Endodermal cell (in vitro differentiated cells): Measurements from ENCODE around the gene SCARF2. TPM values are rescaled to one million over a fixed set of nuclear protein-coding genes. Genes with fewer than 3 reads are reported as not detected.

Experiments
- DNase-seq: peaks from one replicate; pipeline ENCODE4 v3.0.0-alpha.2; 2017
- H3K27ac ChIP-seq: 2 replicates; pipeline ENCODE4 v1.5.1; 2013; ENCODE audit warnings: mild to moderate bottlenecking, low read depth, low read length, moderate library complexity
- H3K27me3 ChIP-seq: 2 replicates; pipeline ENCODE4 v1.6.1; 2013; ENCODE audit warnings: mild to moderate bottlenecking, low read length, moderate library complexity; ENCODE audit not compliant: insufficient read depth, control insufficient read depth, poor library complexity, severe bottlenecking
- H3K36me3 ChIP-seq: 2 replicates; pipeline ENCODE4 v1.7.0; 2013; ENCODE audit warnings: mild to moderate bottlenecking, low read length, moderate library complexity; ENCODE audit not compliant: control insufficient read depth, insufficient read depth
- H3K4me1 ChIP-seq: one replicate; pipeline ENCODE4 v1.7.0; 2013; ENCODE audit warnings: low read length; ENCODE audit not compliant: control insufficient read depth, insufficient read depth
- H3K4me3 ChIP-seq: 2 replicates; pipeline ENCODE4 v1.5.1; 2013; ENCODE audit warnings: mild to moderate bottlenecking, low read length, moderate library complexity
- H3K9ac ChIP-seq: 2 replicates; pipeline ENCODE4 v1.6.1; 2013; ENCODE audit warnings: mild to moderate bottlenecking, low read length, moderate library complexity; ENCODE audit not compliant: poor library complexity, severe bottlenecking; ENCODE audit errors: extremely low read depth
- H3K9me3 ChIP-seq: 2 replicates; pipeline ENCODE4 v1.6.1; 2013; ENCODE audit warnings: mild to moderate bottlenecking, low read length, moderate library complexity; ENCODE audit not compliant: control insufficient read depth
- H3K27ac Mint-ChIP-seq: 2 replicates; pipeline ENCODE4 v1.8.0; 2020; ENCODE audit warnings: mixed read lengths
- H3K27me3 Mint-ChIP-seq: 2 replicates; pipeline ENCODE4 v1.8.0; 2021; ENCODE audit warnings: mild to moderate bottlenecking, mixed read lengths; ENCODE audit not compliant: insufficient read depth
- H3K36me3 Mint-ChIP-seq: 2 replicates; pipeline ENCODE4 v1.8.0; 2020; ENCODE audit warnings: low read depth, mixed read lengths
- H3K4me1 Mint-ChIP-seq: 2 replicates; pipeline ENCODE4 v1.8.0; 2020; ENCODE audit warnings: mixed read lengths
- H3K4me3 Mint-ChIP-seq: 2 replicates; pipeline ENCODE4 v1.8.0; 2020; ENCODE audit warnings: mild to moderate bottlenecking, moderate library complexity, mixed read lengths
- H3K9me3 Mint-ChIP-seq: 2 replicates; pipeline ENCODE4 v1.8.0; 2020; ENCODE audit warnings: mild to moderate bottlenecking, mixed read lengths
- WGBS, 2 experiments: methylation state at CpG; one replicate each; pipeline versions ENCODE4 v1.1.5 to v1.1.7; 2013; ENCODE audit warnings: missing lambda C conversion rate in 2 of 2, mixed read lengths in 1 of 2; ENCODE audit not compliant: insufficient coverage in 1 of 2, insufficient read length in 1 of 2; 5-methylcytosine and 5-hydroxymethylcytosine counted together
- total RNA-seq, 2 donors: library from RNA; stranded (reverse); fragmentation: NEBNext Ultra II Directional in 1 of 2; extraction: Animal tissue kit (Norgen Biotek cat#: 25700) in 1 of 2; gene quantifications; 2 replicates in 1 of 2; 3 replicates in 1 of 2; pipeline ENCODE4 v1.2.1, GENCODE V29; 2021
- TF ChIP-seq, protein P1 (sequence below): fragments of 200-600 bp; sonication (generic); conservative IDR thresholded peaks from 2 replicates; pipeline ENCODE4 v1.5.0; 2021; ENCODE audit warnings: antibody characterized with exemption, mild to moderate bottlenecking

The SCARF2 gene
- total RNA-seq, 2 donors from 2014 or later: 19.8 to 20.3 TPM

DNA sequence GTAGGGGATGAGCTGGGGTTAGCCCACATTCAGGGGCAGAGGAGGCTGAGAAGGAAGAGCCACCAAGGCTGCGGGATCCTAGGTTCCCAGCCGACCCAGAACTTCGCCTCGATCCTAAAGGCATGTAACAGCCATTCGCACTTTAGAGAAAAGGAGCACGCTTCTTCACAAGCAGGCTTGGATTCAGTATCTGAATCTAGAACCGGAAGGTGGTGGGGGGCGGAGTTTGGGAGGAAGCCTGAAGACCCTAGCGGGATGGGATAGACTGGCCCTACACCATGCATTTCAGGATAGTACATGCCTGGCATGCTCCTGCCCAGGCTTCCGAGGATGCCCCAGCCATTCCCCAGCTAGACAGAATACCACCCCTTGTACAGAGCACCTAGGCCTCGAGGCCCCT is 4.4 kb downstream of the SCARF2 start:
- Histone ChIP-seq H3K27me3 (peaks cover 67% of the 10 kb centered on the region), H3K27ac (no peak overlapping the region), H3K9me3 (no peaks in the 10 kb centered on the region), H3K9ac (no peak overlapping the region), H3K4me1 (no peaks in the 10 kb centered on the region), H3K36me3 (peaks cover 19% of the 10 kb centered on the region), H3K4me3 (no peak overlapping the region)
- Mint-ChIP-seq H3K36me3 (peaks cover 6% of the 10 kb centered on the region), H3K4me1 (peaks cover 15% of the 10 kb centered on the region), H3K27ac (no peak overlapping the region), H3K9me3 (no peaks in the 10 kb centered on the region), H3K27me3 (peaks cover 73% of the 10 kb centered on the region), H3K4me3 (no peak overlapping the region)
- 94 to 100% methylated on average over 9 to 11 of the region's 11 CpGs for WGBS, 2 experiments
- DNase-seq: no peak
- TF ChIP-seq, protein P1, sequence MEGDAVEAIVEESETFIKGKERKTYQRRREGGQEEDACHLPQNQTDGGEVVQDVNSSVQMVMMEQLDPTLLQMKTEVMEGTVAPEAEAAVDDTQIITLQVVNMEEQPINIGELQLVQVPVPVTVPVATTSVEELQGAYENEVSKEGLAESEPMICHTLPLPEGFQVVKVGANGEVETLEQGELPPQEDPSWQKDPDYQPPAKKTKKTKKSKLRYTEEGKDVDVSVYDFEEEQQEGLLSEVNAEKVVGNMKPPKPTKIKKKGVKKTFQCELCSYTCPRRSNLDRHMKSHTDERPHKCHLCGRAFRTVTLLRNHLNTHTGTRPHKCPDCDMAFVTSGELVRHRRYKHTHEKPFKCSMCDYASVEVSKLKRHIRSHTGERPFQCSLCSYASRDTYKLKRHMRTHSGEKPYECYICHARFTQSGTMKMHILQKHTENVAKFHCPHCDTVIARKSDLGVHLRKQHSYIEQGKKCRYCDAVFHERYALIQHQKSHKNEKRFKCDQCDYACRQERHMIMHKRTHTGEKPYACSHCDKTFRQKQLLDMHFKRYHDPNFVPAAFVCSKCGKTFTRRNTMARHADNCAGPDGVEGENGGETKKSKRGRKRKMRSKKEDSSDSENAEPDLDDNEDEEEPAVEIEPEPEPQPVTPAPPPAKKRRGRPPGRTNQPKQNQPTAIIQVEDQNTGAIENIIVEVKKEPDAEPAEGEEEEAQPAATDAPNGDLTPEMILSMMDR: no peak

DNA sequence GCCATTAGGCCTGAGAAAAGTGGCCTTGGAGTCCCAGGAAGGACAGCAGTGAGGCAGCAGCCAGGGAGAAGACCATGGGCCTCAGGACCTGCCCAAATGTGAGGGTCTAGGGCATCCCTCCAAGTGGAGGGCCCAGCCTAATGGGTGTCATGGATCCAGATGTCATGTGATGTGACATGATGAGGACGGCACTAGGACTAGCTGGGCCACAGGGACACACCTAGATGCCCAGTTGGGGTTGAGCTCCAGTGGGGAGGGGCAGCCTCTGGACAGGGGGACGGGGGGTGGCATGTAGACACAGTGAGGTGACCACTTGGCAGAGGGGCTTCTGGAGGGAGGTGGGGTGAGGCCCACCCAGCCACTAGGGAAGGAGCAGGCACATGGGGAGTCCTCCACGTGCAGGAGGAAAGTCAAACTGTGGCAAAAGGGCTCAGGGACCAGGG is 5.4 kb downstream of the SCARF2 start:
- peaks cover 67% of the 10 kb centered on the region for H3K27me3 ChIP-seq
- 94 to 100% methylated on average over 2 to 3 of the region's 3 CpGs for WGBS, 2 experiments
- peaks cover 73% of the 10 kb centered on the region for H3K27me3 Mint-ChIP-seq

DNA sequence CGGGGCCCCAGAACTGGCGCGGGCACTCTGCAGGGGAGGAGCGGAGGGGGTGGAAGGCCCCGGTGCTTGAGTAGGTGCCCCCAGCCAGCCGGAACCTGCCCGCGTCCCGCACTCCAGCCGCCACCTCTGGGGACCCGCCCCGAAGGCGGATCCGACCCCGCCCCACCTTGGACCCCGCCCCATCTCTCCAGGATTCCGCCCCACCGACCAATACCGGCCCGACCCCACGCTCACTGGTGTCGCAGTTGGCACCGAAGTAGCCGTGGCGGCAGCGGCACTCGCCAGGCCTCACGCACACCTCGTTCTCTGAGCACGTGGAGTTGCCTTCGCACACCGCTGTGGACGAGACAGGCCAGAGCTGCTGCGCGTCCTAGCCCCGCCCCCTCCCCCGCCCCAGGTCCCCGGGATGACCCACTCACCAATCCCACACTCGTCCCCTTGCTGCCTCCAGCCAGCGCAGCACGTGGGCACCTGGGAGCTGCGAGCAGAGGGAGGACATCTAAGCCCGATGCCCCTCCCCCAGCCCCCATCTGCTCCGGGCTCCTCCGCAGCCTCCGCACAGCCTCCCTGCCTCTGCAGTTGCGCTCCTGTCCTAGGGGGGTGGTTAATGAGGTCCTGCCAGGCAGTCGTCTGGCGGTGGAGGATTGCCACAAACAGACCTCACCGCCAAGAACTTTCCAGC is 6.0 kb downstream of the SCARF2 start:
- TF ChIP-seq, protein P1: no peak
- H3K27me3 Mint-ChIP-seq: peaks cover 67% of the 10 kb centered on the region
- H3K9me3 ChIP-seq: no peaks in the 10 kb centered on the region

More for the DNA sequence above, 5.4 kb downstream of the SCARF2 start:
- Histone ChIP-seq H3K9ac (no peak overlapping the region), H3K4me3 (no peak overlapping the region), H3K36me3 (peaks cover 26% of the 10 kb centered on the region), H3K27ac (no peak overlapping the region), H3K9me3 (no peaks in the 10 kb centered on the region), H3K4me1 (no peaks in the 10 kb centered on the region)
- Mint-ChIP-seq H3K36me3 (peaks cover 10% of the 10 kb centered on the region), H3K4me1 (peaks cover 15% of the 10 kb centered on the region), H3K9me3 (no peaks in the 10 kb centered on the region), H3K27ac (no peak overlapping the region), H3K4me3 (peak overlapping the region; percentile 34)
- TF ChIP-seq, protein P1: no peak
- DNase-seq: no peak

More for the DNA sequence above, 6.0 kb downstream of the SCARF2 start:
- peaks cover 33% of the 10 kb centered on the region for H3K36me3 ChIP-seq
- peaks cover 63% of the 10 kb centered on the region for H3K27me3 ChIP-seq
- H3K9ac ChIP-seq: no peak overlapping the region
- H3K27ac ChIP-seq: no peak overlapping the region
- H3K4me3 ChIP-seq: peak overlapping the region; percentile 56
- no peak overlapping the region for H3K27ac Mint-ChIP-seq
- H3K9me3 Mint-ChIP-seq: no peaks in the 10 kb centered on the region
- peak overlapping the region; percentile 34 for H3K4me3 Mint-ChIP-seq
- peaks cover 10% of the 10 kb centered on the region for H3K4me1 Mint-ChIP-seq
- H3K4me1 ChIP-seq: no peaks in the 10 kb centered on the region
- H3K36me3 Mint-ChIP-seq: peaks cover 16% of the 10 kb centered on the region
- peak; percentile 76 for DNase-seq
- WGBS, 2 experiments: 41 to 43% methylated on average over 11 to 49 of the region's 50 CpGs
